Measurements from ENCODE around the gene DCP1B.

DNA sequence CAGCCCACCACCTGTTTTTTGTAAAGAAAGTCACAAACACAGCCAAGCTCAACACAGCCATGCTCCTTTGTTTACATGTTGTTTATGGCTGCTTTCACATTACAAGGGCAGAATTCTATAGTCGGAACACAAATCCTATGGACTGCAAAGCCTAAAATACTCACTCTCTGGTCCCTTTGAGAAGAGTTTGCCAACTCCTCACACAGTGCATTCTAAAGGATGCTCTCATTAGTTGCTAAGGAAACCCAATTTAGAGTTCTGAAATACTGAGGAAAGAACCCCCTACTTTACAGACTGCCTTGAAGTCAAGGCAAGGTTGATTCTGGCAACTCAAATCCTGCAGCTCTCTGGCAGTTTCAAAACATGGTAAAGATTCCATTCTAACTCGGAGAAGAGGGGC lies 38.3 kb downstream of the DCP1B start:
- TF ChIP-seq, protein P1, sequence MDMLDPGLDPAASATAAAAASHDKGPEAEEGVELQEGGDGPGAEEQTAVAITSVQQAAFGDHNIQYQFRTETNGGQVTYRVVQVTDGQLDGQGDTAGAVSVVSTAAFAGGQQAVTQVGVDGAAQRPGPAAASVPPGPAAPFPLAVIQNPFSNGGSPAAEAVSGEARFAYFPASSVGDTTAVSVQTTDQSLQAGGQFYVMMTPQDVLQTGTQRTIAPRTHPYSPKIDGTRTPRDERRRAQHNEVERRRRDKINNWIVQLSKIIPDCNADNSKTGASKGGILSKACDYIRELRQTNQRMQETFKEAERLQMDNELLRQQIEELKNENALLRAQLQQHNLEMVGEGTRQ (IDR thresholded peaks at IDR 0.05), result no peak
- TF ChIP-seq MAZ (IDR thresholded peaks at IDR 0.05; ENCODE audit: borderline replicate concordance, low read depth, low read length), result no peak
- TF ChIP-seq FOSB (CRISPR knock-in tag; IDR thresholded peaks at IDR 0.05), result no peak
- TF ChIP-seq, protein P2, sequence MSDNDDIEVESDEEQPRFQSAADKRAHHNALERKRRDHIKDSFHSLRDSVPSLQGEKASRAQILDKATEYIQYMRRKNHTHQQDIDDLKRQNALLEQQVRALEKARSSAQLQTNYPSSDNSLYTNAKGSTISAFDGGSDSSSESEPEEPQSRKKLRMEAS (IDR thresholded peaks at IDR 0.05), result no peak
- TF ChIP-seq ESRRA (IDR thresholded peaks at IDR 0.05; ENCODE audit: borderline replicate concordance, low read length), result no peak
- TF ChIP-seq JUN (IDR thresholded peaks at IDR 0.05), result no peak
- TF ChIP-seq, protein P3, sequence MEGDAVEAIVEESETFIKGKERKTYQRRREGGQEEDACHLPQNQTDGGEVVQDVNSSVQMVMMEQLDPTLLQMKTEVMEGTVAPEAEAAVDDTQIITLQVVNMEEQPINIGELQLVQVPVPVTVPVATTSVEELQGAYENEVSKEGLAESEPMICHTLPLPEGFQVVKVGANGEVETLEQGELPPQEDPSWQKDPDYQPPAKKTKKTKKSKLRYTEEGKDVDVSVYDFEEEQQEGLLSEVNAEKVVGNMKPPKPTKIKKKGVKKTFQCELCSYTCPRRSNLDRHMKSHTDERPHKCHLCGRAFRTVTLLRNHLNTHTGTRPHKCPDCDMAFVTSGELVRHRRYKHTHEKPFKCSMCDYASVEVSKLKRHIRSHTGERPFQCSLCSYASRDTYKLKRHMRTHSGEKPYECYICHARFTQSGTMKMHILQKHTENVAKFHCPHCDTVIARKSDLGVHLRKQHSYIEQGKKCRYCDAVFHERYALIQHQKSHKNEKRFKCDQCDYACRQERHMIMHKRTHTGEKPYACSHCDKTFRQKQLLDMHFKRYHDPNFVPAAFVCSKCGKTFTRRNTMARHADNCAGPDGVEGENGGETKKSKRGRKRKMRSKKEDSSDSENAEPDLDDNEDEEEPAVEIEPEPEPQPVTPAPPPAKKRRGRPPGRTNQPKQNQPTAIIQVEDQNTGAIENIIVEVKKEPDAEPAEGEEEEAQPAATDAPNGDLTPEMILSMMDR (IDR thresholded peaks at IDR 0.05), result no peak
- no peak for TF ChIP-seq ZSCAN20 (CRISPR knock-in tag; IDR thresholded peaks at IDR 0.05)
- TF ChIP-seq, protein P4, sequence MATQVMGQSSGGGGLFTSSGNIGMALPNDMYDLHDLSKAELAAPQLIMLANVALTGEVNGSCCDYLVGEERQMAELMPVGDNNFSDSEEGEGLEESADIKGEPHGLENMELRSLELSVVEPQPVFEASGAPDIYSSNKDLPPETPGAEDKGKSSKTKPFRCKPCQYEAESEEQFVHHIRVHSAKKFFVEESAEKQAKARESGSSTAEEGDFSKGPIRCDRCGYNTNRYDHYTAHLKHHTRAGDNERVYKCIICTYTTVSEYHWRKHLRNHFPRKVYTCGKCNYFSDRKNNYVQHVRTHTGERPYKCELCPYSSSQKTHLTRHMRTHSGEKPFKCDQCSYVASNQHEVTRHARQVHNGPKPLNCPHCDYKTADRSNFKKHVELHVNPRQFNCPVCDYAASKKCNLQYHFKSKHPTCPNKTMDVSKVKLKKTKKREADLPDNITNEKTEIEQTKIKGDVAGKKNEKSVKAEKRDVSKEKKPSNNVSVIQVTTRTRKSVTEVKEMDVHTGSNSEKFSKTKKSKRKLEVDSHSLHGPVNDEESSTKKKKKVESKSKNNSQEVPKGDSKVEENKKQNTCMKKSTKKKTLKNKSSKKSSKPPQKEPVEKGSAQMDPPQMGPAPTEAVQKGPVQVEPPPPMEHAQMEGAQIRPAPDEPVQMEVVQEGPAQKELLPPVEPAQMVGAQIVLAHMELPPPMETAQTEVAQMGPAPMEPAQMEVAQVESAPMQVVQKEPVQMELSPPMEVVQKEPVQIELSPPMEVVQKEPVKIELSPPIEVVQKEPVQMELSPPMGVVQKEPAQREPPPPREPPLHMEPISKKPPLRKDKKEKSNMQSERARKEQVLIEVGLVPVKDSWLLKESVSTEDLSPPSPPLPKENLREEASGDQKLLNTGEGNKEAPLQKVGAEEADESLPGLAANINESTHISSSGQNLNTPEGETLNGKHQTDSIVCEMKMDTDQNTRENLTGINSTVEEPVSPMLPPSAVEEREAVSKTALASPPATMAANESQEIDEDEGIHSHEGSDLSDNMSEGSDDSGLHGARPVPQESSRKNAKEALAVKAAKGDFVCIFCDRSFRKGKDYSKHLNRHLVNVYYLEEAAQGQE (IDR thresholded peaks at IDR 0.05), result no peak
- TF ChIP-seq POLR2AphosphoS2 (conservative IDR thresholded peaks at IDR 0.05; ENCODE audit: low read length), result no peak
- no peak for TF ChIP-seq SMC3 (IDR thresholded peaks at IDR 0.05)
- TF ChIP-seq CBX2 (IDR thresholded peaks at IDR 0.05; ENCODE audit: borderline replicate concordance, low read depth), result no peak
